K562 treated with DMSO at 1 percent for 48 hours (cell line): Measurements from ENCODE around the gene EXOC3L2. TPM values are rescaled to one million over a fixed set of nuclear protein-coding genes. Genes with fewer than 3 reads are reported as not detected.

ENCODE experiments used
- total RNA-seq: library from RNA; unstranded; fragments of 300-600 nt; gene quantifications from 2 replicates; pipeline ENCODE4 v1.2.3, GENCODE V29; 2022; ENCODE audit warnings: low replicate concordance; ENCODE audit errors: extremely low read depth

The EXOC3L2 gene
- not detected in 2 replicates for total RNA-seq

GRCh38 chr19:45245334-45245787 lies at the start of gene EXOC3L2:
Gene EXOC3L2, minus strand, starts transcription at chr19:45245407. Its CDS starts 6,362 bp downstream, at chr19:45239045.

GRCh38 chr19:45250832-45251451 lies 5.7 kb upstream of the EXOC3L2 start, which contains the start of gene MARK4:
Gene MARK4, plus strand, starts transcription at chr19:45251271. Its CDS starts 318 bp downstream, at chr19:45251589.

DNA sequence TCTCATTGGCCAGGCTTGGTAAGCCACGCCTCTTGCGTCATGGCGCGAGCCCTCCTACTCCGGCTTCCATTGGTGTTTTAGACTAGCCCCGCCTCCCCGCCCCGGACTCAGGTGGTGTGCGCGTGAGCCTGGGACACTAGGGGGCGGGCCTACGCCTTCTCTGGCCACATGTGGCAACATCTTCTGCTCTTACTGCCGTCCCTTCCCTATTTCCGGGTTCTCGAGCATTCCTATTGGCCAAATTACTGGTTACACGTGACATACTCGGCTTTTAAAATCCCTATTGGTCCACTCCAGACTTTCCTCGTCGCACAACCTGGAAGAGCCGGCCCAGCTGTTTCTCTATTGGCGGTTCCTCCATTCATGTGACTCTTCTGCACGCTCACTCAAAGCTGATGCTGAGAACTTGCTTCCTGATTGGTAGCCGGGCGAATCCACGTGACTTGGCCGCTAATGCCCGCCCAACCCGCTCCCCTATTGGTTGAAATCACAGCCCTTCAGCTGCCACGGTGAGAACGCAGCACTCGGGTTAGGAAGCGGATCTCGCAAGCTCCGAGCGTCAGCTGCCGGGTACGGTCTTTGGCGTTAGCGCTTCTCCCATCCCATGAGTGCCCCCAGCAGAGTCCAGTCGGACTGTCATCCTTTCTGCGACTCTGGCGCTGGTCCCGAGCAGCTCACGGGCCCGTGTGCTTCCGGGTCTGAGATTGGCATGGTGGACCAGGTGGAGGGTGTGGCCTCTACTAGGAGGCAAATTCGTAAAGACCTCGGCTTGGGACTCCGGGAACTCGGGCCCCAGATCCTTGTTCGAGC lies 66.7 kb downstream of the EXOC3L2 start, which contains the start of gene BLOC1S3:
Gene BLOC1S3 (plus strand): TSS at position 523 of the 810 bp plus-strand sequence. CDS start 513 bp downstream, outside the sequence.

DNA sequence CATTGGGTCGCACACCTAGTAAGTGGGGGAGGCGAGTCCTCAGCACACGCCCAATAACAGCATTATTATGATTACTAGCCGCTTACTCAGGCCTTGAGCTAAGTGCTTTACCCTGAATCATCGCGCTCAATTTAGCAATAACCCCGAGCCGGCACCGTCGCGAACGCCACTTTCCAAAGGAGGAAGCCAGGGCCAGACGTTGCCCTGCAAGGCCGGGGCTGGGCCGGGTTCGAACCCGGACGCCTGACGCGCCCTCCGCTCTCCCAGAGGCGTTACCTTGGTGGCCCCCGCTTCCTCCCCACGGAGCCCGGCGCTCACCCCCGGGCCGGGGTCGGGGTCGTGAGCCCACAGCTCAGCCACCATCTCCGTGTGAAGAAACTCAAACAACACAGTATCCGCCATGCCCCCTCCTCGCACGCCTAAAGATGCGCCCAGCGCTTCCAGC lies 67.4 kb downstream of the EXOC3L2 start, which contains the start of gene TRAPPC6A:
Gene TRAPPC6A (minus strand): TSS at position 421 of the 445 bp plus-strand sequence. CDS start 19 bp downstream, at position 402.

Other genes with a start within 250 kb of the EXOC3L2 start
- not detected in 2 replicates for gene RELB, start 243.9 kb downstream of the EXOC3L2 start, total RNA-seq
- not detected in 2 replicates for gene CLASRP, start 206.4 kb downstream of the EXOC3L2 start, total RNA-seq
- gene ZNF296, start 168.9 kb downstream of the EXOC3L2 start, total RNA-seq, result not detected in 2 replicates
- not detected in 2 replicates for gene GEMIN7, start 166.1 kb downstream of the EXOC3L2 start, total RNA-seq
- not detected in 2 replicates for gene PPP1R37, start 152.2 kb downstream of the EXOC3L2 start, total RNA-seq
- gene NKPD1, start 84.4 kb downstream of the EXOC3L2 start, total RNA-seq, result not detected in 2 replicates
- not detected in 2 replicates for gene TRAPPC6A, start 67.2 kb downstream of the EXOC3L2 start, total RNA-seq
- not detected in 2 replicates for gene BLOC1S3, start 66.6 kb downstream of the EXOC3L2 start, total RNA-seq
- gene MARK4, start 5.9 kb upstream of the EXOC3L2 start, total RNA-seq, result not detected in 2 replicates
- not detected in 2 replicates for gene CKM, start 77.5 kb upstream of the EXOC3L2 start, total RNA-seq
- not detected in 2 replicates for gene KLC3, start 95.3 kb upstream of the EXOC3L2 start, total RNA-seq
- not detected in 2 replicates for gene ERCC2, start 125.2 kb upstream of the EXOC3L2 start, total RNA-seq
- gene PPP1R13L, start 159.7 kb upstream of the EXOC3L2 start, total RNA-seq, result not detected in 2 replicates
- gene POLR1G, start 161.2 kb upstream of the EXOC3L2 start, total RNA-seq, result not detected in 2 replicates
- gene ERCC1, start 178.5 kb upstream of the EXOC3L2 start, total RNA-seq, result not detected in 2 replicates
- not detected in 2 replicates for gene FOSB, start 222.6 kb upstream of the EXOC3L2 start, total RNA-seq